Measurements from ENCODE around the gene PVALEF.

The PVALEF gene

DNA sequence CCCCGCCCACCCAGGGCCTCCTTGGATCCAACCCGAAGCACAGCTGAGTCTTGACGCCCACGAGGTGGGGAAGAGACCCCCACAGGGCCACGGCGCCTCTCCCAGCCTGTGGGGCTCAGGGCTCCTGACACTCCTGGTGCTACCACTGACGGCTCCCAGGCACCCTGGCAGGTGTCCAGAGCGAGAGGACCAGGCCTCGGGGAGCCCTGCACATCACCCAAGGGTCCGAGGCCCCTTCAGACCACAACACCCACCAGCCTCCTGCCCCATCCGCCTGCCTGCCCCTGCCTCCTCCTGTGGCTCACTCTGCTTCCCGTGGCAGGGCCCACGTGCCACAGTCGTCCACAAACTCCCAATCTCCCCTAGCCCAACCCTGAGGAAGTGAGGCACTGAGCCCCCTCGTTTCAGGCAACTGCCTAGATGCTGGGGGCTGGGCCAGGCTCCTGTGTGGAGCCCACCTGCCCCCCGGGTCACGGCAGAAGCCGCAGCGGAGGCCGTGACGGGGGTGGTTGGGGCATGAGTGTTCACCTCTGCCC is 29.0 kb downstream of the PVALEF start:
- ATAC-seq (replicated peaks): no peak
- Mint-ChIP-seq H3K4me3 (no peak overlapping the region), H3K9me3 (no peaks in the 10 kb centered on the region), H3K27ac (peak overlapping the region; percentile 76), H3K36me3 (peaks cover 17 to 18% of the 10 kb centered on the region in 2 donors), H3K27me3 (no peaks in the 10 kb centered on the region), H3K4me1 (peaks cover 0 to 2% of the 10 kb centered on the region in 2 donors)
- DNase-seq: no peak

DNA sequence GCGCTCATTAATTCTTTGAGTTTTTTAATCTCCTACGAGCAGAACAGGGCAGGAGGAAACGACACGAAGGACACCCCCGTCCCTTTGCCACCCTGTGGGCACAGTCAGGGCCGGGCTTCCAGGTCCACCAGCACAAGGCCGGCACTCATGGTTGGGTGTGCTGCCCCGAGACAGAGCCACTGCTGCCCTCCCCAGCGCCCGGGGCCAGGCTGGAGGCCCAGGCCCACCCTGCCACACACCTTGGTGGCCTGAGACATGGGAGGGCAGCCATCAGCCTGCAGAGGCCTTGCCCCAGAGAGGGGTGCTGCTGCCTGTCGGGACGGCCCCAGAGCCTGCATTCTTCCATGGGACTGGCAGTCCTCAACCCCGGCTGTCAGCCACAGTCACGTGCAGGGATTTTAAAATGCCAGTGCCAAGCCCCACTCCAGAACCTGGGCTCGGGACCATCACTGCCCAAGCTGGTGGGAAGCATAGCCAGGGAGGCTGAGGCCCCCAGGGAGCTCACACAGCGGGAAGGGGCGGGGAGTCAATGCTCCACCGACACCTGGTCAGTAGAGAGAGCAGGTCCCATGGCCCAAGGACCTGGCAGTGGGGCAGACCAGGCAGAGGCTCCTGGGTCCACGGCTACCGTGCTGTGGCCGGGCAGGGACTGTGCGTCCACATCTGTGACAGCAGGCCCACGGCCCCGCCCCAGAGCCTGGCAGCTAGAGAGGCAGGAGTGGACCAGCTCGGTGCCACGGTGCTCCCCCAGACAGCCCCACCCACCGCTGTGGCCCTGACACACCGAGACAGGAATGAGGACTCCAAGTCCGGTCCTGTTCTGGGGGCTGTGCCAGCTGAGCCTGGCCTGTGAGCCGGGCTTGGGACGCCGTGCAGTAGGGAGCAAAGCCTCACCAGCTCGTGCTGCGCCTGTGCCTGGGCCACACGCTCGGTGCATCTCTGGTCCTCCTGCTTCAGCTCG is 29.9 kb downstream of the PVALEF start:
- H3K9me3 Mint-ChIP-seq: no peaks in the 10 kb centered on the region
- H3K36me3 Mint-ChIP-seq: peaks cover 15 to 18% of the 10 kb centered on the region in 2 donors
- peaks cover 0 to 2% of the 10 kb centered on the region in 2 donors for H3K4me1 Mint-ChIP-seq
- DNase-seq: no peak
- H3K4me3 Mint-ChIP-seq: no peak overlapping the region
- no peaks in the 10 kb centered on the region for H3K27me3 Mint-ChIP-seq
- no peak for ATAC-seq (replicated peaks)
- H3K27ac Mint-ChIP-seq: no peak overlapping the region

DNA sequence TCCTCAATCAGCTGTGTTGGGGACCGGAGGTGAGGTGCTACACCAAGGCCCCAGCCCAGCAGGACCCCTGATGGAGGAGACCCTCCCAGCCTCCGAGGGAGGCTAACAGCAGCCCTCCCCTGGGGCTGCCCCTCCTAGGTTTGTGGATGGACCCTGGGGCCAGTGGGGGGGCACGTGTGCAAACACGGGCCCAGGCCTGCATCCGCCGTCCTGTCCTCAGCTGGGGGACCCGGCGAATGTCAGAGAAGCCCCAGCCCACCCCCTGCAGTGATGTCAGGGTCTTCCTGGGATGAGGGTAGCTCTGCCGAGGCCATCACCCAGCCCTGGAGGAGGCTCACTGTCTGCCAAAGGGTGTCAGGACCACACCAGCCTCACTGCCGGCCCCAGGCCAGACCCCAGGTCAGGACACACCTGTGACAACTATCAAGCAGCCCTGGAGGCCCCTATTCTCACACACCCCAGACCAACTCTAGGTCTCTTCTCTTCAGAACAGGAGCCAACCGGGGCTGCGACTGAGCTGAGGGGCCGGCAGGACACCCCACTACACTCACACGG is 30.7 kb downstream of the PVALEF start:
- no peaks in the 10 kb centered on the region for H3K27me3 Mint-ChIP-seq
- no peaks in the 10 kb centered on the region for H3K9me3 Mint-ChIP-seq
- peaks cover 0 to 2% of the 10 kb centered on the region in 2 donors for H3K4me1 Mint-ChIP-seq
- DNase-seq (no peak), ATAC-seq (replicated peaks) (no peak)
- H3K27ac Mint-ChIP-seq: no peak overlapping the region
- peaks cover 14 to 18% of the 10 kb centered on the region in 2 donors for H3K36me3 Mint-ChIP-seq
- H3K4me3 Mint-ChIP-seq: no peak overlapping the region

GRCh38 chr17:81196505-81197408 is 31.4 kb downstream of the PVALEF start:
- no peaks in the 10 kb centered on the region for H3K9me3 Mint-ChIP-seq
- ATAC-seq (replicated peaks): no peak
- H3K36me3 Mint-ChIP-seq: peaks cover 14 to 18% of the 10 kb centered on the region in 2 donors
- no peak overlapping the region for H3K27ac Mint-ChIP-seq
- no peak overlapping the region for H3K4me3 Mint-ChIP-seq
- no peak for DNase-seq
- H3K27me3 Mint-ChIP-seq: no peaks in the 10 kb centered on the region
- peaks cover 0 to 2% of the 10 kb centered on the region in 2 donors for H3K4me1 Mint-ChIP-seq

DNA sequence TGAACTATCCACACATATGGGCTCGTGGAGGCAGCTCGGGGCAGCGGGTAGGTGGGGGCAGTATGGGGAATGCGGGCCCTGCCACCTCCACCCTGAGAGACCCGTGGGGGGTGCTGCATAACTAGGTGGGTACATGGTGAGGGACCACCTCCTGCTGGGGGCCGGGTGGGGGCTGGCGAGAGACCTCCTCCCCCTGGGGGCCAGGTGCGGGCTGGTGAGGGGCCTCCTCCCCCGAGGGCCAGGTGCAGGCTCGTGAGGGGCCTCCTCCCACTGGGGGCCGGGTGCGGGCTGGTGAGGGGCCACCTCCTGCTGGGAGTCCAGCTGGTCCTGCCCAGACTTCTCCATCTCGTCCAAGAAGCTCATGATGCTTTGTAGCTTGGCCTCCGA is 32.1 kb downstream of the PVALEF start:
- H3K27me3 Mint-ChIP-seq: no peaks in the 10 kb centered on the region
- H3K36me3 Mint-ChIP-seq: peaks cover 16 to 22% of the 10 kb centered on the region in 2 donors
- H3K4me1 Mint-ChIP-seq: peaks cover 0 to 4% of the 10 kb centered on the region in 2 donors
- H3K27ac Mint-ChIP-seq: no peak overlapping the region
- no peaks in the 10 kb centered on the region for H3K9me3 Mint-ChIP-seq
- DNase-seq (no peak), ATAC-seq (replicated peaks) (no peak)
- H3K4me3 Mint-ChIP-seq: no peak overlapping the region

- no peaks in the 10 kb centered on the region for H3K9me3 Mint-ChIP-seq
- H3K36me3 Mint-ChIP-seq: peaks cover 21 to 26% of the 10 kb centered on the region in 2 donors
- DNase-seq (no peak), ATAC-seq (replicated peaks) (no peak)
- H3K27ac Mint-ChIP-seq: no peak overlapping the region
- H3K27me3 Mint-ChIP-seq: no peaks in the 10 kb centered on the region
- H3K4me3 Mint-ChIP-seq: no peak overlapping the region
- peaks cover 0 to 4% of the 10 kb centered on the region in 2 donors for H3K4me1 Mint-ChIP-seq
Measured at GRCh38 chr17:81197831-81198490, 32.7 kb downstream of the PVALEF start.

DNA sequence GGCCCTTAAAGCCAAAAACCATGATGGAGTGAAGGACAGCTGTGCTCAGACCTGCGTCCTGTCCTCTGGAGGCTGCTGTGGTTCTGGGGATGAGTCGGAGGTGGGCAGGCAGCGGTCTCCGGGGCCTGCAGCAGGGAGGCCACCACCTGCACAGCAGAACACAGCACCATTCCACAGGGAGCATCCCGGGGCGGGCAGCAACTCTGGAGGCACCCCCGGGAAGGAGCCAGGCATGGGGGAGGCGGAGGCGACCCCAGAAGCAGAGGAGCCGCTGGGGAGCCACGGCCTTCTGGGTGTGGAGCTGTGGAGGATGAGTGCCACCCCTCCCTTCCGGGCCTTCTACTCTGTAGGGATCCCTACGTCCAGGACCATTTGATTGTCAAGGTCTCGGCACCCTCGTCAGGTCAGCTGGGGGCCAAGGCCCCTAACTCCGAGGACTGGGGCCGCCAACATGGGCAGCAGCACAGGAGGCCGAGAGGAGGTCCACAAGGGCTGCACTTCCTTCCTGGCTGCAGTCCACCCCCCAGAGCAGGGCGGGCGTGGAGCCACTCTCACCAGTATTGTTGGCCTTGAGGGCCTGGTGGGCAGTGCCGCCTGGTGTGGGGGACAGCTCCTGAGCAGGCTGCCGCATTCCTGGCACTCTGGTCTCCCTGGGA is 33.6 kb downstream of the PVALEF start:
- ATAC-seq (replicated peaks) (no peak), DNase-seq (no peak)
- Mint-ChIP-seq H3K4me3 (no peak overlapping the region), H3K27me3 (no peaks in the 10 kb centered on the region), H3K4me1 (peaks cover 0 to 2% of the 10 kb centered on the region in 2 donors), H3K36me3 (peaks cover 25 to 34% of the 10 kb centered on the region in 2 donors), H3K27ac (no peak overlapping the region), H3K9me3 (no peaks in the 10 kb centered on the region)

DNA sequence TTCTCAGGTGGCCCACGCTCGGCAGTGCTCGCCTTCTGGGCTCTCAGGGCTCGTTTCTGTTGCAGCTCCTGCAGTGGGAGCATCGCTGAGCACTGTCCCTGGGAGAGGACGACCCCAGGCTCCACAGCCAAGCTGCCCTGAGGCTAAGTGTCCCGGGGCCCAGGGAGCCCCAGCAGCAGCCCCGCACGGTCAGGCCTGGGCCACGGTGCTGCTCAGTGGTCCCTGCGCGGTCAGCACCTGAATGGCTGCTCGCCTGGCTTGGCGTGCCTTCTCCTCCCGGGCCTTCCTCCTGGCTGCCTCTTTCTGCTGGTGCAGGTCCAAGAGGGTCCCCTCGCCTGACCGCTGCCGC is 34.1 kb downstream of the PVALEF start:
- no peak for DNase-seq
- H3K27me3 Mint-ChIP-seq: no peaks in the 10 kb centered on the region
- ATAC-seq (replicated peaks): no peak
- no peak overlapping the region for H3K4me3 Mint-ChIP-seq
- H3K4me1 Mint-ChIP-seq: peaks cover 0 to 2% of the 10 kb centered on the region in 2 donors
- no peaks in the 10 kb centered on the region for H3K9me3 Mint-ChIP-seq
- no peak overlapping the region for H3K27ac Mint-ChIP-seq
- H3K36me3 Mint-ChIP-seq: peaks cover 23 to 29% of the 10 kb centered on the region in 2 donors

DNA sequence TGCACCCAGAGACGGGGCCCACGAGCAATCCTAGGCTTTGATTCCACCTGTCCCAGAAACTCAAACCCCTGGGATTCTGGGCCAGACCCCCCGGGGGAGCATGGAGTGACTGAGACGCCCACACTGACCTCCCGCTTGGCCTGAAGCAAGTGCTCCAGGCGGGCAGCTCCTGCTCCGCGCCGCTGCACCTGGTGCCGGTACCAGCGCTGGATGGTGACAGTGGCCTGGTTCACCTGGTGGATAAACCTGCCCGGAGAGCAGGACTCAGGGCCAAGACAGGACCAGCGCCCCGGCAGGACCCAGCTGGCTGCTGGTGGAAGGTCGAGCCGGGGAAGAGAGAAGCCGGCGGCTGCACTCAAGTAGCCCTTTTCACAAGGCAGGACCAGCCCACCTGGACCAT is 34.9 kb downstream of the PVALEF start:
- Mint-ChIP-seq H3K27ac (no peak overlapping the region), H3K4me1 (peaks cover 0 to 2% of the 10 kb centered on the region in 2 donors), H3K36me3 (peaks cover 27 to 29% of the 10 kb centered on the region in 2 donors), H3K4me3 (no peak overlapping the region), H3K9me3 (no peaks in the 10 kb centered on the region), H3K27me3 (no peaks in the 10 kb centered on the region)
- DNase-seq: no peak
- no peak for ATAC-seq (replicated peaks)

- H3K36me3 Mint-ChIP-seq: peaks cover 27 to 29% of the 10 kb centered on the region in 2 donors
- peak; percentile 87 to 91 for ATAC-seq (replicated peaks)
- no peak for DNase-seq
- H3K4me1 Mint-ChIP-seq: peaks cover 0 to 2% of the 10 kb centered on the region in 2 donors
- no peak overlapping the region for H3K4me3 Mint-ChIP-seq
- H3K9me3 Mint-ChIP-seq: no peaks in the 10 kb centered on the region
- H3K27me3 Mint-ChIP-seq: no peaks in the 10 kb centered on the region
- no peak overlapping the region for H3K27ac Mint-ChIP-seq
Measured at GRCh38 chr17:81200695-81201580, 35.6 kb downstream of the PVALEF start.

DNA sequence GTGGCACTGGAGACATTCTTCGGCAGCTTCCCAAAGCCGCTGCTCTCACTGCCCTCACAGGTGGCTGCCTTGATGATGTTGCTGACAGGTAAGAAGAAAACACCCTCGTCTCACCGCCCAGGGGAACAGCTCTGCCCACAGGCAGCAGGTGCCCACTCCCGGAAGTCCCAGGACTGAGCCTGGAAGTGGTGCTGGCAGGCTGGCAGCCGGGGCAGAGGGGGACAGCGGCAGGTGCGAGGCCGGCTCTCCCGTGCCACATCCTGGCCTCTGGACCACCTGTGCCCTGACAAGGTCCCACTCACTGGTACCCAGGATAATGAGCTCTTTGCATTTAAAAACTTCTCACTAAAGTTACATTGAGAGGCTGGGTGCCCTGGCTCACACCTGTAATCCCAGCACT is 37.0 kb downstream of the PVALEF start:
- ATAC-seq (replicated peaks): no peak
- Mint-ChIP-seq H3K27ac (no peak overlapping the region), H3K36me3 (peaks cover 31 to 36% of the 10 kb centered on the region in 2 donors), H3K4me3 (no peak overlapping the region), H3K27me3 (no peaks in the 10 kb centered on the region), H3K4me1 (peaks cover 1 to 2% of the 10 kb centered on the region in 2 donors), H3K9me3 (no peaks in the 10 kb centered on the region)
- no peak for DNase-seq

DNA sequence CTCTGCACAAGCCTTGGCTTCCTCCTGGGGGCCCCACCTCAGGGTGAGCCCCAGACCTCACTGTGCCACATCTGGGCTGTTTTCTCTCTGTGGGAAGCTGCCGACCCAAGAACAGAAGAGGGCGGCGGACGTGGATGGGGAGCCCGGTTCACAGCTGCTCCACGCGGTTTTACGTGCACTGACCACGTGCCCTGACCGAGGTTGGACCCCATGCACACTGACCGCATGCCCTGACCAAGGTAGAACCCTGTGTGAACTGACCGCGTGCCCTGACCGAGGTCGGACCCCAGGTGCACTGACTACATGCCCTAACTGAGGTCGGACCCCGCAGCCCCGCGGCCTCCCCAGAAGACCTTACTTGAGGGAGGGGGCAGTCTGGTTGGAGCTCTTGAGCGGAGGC is 37.8 kb downstream of the PVALEF start:
- H3K9me3 Mint-ChIP-seq: no peaks in the 10 kb centered on the region
- H3K36me3 Mint-ChIP-seq: peaks cover 35 to 36% of the 10 kb centered on the region in 2 donors
- DNase-seq (no peak), ATAC-seq (replicated peaks) (no peak)
- peaks cover 8 to 9% of the 10 kb centered on the region in 2 donors for H3K4me1 Mint-ChIP-seq
- no peaks in the 10 kb centered on the region for H3K27me3 Mint-ChIP-seq
- no peak overlapping the region for H3K4me3 Mint-ChIP-seq
- H3K27ac Mint-ChIP-seq: no peak overlapping the region
